Measurements from ENCODE around the gene PRSS2.

GRCh38 chr7:142746264-142746663, 24.5 kb upstream of the PRSS2 start:
- TF ChIP-seq, protein P1, sequence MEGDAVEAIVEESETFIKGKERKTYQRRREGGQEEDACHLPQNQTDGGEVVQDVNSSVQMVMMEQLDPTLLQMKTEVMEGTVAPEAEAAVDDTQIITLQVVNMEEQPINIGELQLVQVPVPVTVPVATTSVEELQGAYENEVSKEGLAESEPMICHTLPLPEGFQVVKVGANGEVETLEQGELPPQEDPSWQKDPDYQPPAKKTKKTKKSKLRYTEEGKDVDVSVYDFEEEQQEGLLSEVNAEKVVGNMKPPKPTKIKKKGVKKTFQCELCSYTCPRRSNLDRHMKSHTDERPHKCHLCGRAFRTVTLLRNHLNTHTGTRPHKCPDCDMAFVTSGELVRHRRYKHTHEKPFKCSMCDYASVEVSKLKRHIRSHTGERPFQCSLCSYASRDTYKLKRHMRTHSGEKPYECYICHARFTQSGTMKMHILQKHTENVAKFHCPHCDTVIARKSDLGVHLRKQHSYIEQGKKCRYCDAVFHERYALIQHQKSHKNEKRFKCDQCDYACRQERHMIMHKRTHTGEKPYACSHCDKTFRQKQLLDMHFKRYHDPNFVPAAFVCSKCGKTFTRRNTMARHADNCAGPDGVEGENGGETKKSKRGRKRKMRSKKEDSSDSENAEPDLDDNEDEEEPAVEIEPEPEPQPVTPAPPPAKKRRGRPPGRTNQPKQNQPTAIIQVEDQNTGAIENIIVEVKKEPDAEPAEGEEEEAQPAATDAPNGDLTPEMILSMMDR (conservative IDR thresholded peaks at IDR 0.05; ENCODE audit: low read depth, low read length), result no peak
- TF ChIP-seq EZH2 (IDR thresholded peaks at IDR 0.05; ENCODE audit: low read length, unreplicated experiment) (no peak), EZH2phosphoT487 (IDR thresholded peaks at IDR 0.05; ENCODE audit: borderline replicate concordance, low read length) (no peak)
